ENCODE results near the gene ECHS1.

GRCh38 chr10:133342942-133343341 lies 30.2 kb downstream of the ECHS1 start:
- TF ChIP-seq, protein P1, sequence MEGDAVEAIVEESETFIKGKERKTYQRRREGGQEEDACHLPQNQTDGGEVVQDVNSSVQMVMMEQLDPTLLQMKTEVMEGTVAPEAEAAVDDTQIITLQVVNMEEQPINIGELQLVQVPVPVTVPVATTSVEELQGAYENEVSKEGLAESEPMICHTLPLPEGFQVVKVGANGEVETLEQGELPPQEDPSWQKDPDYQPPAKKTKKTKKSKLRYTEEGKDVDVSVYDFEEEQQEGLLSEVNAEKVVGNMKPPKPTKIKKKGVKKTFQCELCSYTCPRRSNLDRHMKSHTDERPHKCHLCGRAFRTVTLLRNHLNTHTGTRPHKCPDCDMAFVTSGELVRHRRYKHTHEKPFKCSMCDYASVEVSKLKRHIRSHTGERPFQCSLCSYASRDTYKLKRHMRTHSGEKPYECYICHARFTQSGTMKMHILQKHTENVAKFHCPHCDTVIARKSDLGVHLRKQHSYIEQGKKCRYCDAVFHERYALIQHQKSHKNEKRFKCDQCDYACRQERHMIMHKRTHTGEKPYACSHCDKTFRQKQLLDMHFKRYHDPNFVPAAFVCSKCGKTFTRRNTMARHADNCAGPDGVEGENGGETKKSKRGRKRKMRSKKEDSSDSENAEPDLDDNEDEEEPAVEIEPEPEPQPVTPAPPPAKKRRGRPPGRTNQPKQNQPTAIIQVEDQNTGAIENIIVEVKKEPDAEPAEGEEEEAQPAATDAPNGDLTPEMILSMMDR (IDR thresholded peaks at IDR 0.05): no peak
- TF ChIP-seq POLR2A (IDR thresholded peaks at IDR 0.05): no peak
